Right lobe of liver (tissue), 6 donors: ENCODE data around the gene CRTC1. TPM values are rescaled to one million over a fixed set of nuclear protein-coding genes. Genes with fewer than 3 reads are reported as not detected.

Experiments used
- ATAC-seq, 4 donors: fragments of 200-7000 bp; cut with Tn5 transposase; one replicate each; pipeline ENCODE4 v1.9.1; 2020; ENCODE audit warnings: mild to moderate bottlenecking in 4 of 4, moderate library complexity in 4 of 4
- DNase-seq, 3 donors: peaks; one replicate each; pipeline ENCODE4 v3.0.0-alpha.2; 2020
- H3K27ac ChIP-seq, 3 donors: fragments of 200-600 bp; one replicate each; pipeline ENCODE4 v1.8.0; 2022
- H3K27me3 ChIP-seq, 2 donors: fragments of 200-600 bp; one replicate each; pipeline ENCODE4 v1.8.0; 2022
- H3K36me3 ChIP-seq, 4 donors: fragments of 200-600 bp; sonication (generic) in 1 of 4; one replicate each; pipeline versions ENCODE4 v1.5.1 to v1.8.0; 2017 to 2022; ENCODE audit warnings: control low read depth in 1 of 4
- H3K4me1 ChIP-seq, 4 donors: fragments of 200-600 bp; sonication (generic) in 1 of 4; one replicate each; pipeline versions ENCODE4 v1.5.1 to v1.8.0; 2017 to 2022; ENCODE audit warnings: control low read depth in 1 of 4
- H3K4me3 ChIP-seq, 3 donors: fragments of 200-600 bp; one replicate each; pipeline ENCODE4 v1.8.0; 2022
- H3K9me3 ChIP-seq, 4 donors: fragments of 200-600 bp; sonication (generic) in 1 of 4; one replicate each; pipeline versions ENCODE4 v1.5.1 to v1.8.0; 2017 to 2022; ENCODE audit warnings: control low read depth in 1 of 4
- CTCF ChIP-seq, 4 donors: fragments of 200-600 bp in 3 of 4; fragments of 450-650 bp in 1 of 4; IDR thresholded peaks; one replicate each; pipeline versions ENCODE4 v1.5.1 to v1.8.0; 2016 to 2022; ENCODE audit warnings: antibody characterized with exemption in 4 of 4, mild to moderate bottlenecking in 2 of 4
- POLR2A ChIP-seq: fragments of 450-650 bp; IDR thresholded peaks from one replicate; pipeline ENCODE4 v1.6.1; 2017; ENCODE audit warnings: antibody characterized with exemption, mild to moderate bottlenecking
- WGBS: methylation state at CpG from one replicate; pipeline ENCODE4 v1.1.6; 2018; ENCODE audit warnings: low coverage, low lambda C conversion rate; ENCODE audit not compliant: insufficient coverage; ENCODE audit errors: missing lambda C conversion rate; 5-methylcytosine and 5-hydroxymethylcytosine counted together
- intact Hi-C, 2 donors: fragments of 100-400 bp; cut with DNase I; formaldehyde crosslinking; loops; one replicate each; pipeline versions ENCODE4 v1.11.2 to v1.14.1; 2022
- total RNA-seq, 6 experiments: library from RNA; depleted of rRNA in 2 of 6; stranded (reverse); fragments of >200 nt in 2 of 6; fragmentation: NEBNext Ultra II Directional in 3 of 6; extraction: Animal tissue kit (Norgen Biotek cat#: 25700) in 3 of 6; gene quantifications; one replicate each; pipeline versions ENCODE4 v1.1.0 to v1.2.4, GENCODE V29; 2016 to 2023
- donor health status: DM: no; HTN: yes; CAD: no.
- donor health status: DM: no; HTN: no; CAD: no.
- donor health status: DM: no; HTN: no; CAD: no.
- donor health status: DM: no; HTN: yes; CAD: no.
- donor health status: DM: no; HTN: yes; CAD: no.

The CRTC1 gene
- total RNA-seq, 6 experiments from 2014 or later, result 1.7 to 7.2 (median 4.9) TPM

GRCh38 chr19:18776288-18776594 lies 92.8 kb downstream of the CRTC1 start:
- no peaks in the 10 kb centered on the region for H3K4me1 ChIP-seq
- H3K36me3 ChIP-seq, result no peaks in the 10 kb centered on the region
- intact Hi-C loops, result loop anchor here in 1 of 2 donors (5.0 kb wide), 1 partner anchor 81 kb away; no protein-coding TSS in a partner anchor
- H3K27me3 ChIP-seq, result no peaks in the 10 kb centered on the region
- no peak overlapping the region for H3K27ac ChIP-seq
- DNase-seq (no peak), ATAC-seq (peak in 2 of 4 donors; percentile 3 to 6)
- no peak for TF ChIP-seq CTCF (IDR thresholded peaks at IDR 0.05)
- no peak for TF ChIP-seq POLR2A
- no peak overlapping the region for H3K4me3 ChIP-seq
- no peaks in the 10 kb centered on the region for H3K9me3 ChIP-seq
- no CpG with 5 or more reads among the region's 8 CpGs for WGBS

GRCh38 chr19:18776736-18777135 lies 93.3 kb downstream of the CRTC1 start:
- H3K27me3 ChIP-seq, result no peaks in the 10 kb centered on the region
- ATAC-seq (peak in 1 of 4 donors; percentile 3), DNase-seq (no peak)
- H3K4me3 ChIP-seq, result no peak overlapping the region
- no peaks in the 10 kb centered on the region for H3K36me3 ChIP-seq
- intact Hi-C loops, result loop anchor here in 1 of 2 donors (5.0 kb wide), 1 partner anchor 81 kb away; no protein-coding TSS in a partner anchor
- TF ChIP-seq POLR2A, result no peak
- no peak for TF ChIP-seq CTCF (IDR thresholded peaks at IDR 0.05)
- H3K9me3 ChIP-seq, result no peaks in the 10 kb centered on the region
- no peak overlapping the region for H3K27ac ChIP-seq
- 53% methylated on average over 3 of the region's 12 CpGs for WGBS
- H3K4me1 ChIP-seq, result no peaks in the 10 kb centered on the region

- H3K4me3 ChIP-seq, result no peak overlapping the region
- H3K9me3 ChIP-seq, result no peaks in the 10 kb centered on the region
- H3K27me3 ChIP-seq, result no peaks in the 10 kb centered on the region
- DNase-seq, result no peak
- intact Hi-C loops, result loop anchor here in 1 of 2 donors (5.0 kb wide), 1 partner anchor 80 kb away; no protein-coding TSS in a partner anchor
- H3K27ac ChIP-seq, result no peak overlapping the region
- 81% methylated on average over 25 of the region's 71 CpGs for WGBS
- no peak for TF ChIP-seq CTCF (IDR thresholded peaks at IDR 0.05)
- no peak for TF ChIP-seq POLR2A
- no peaks in the 10 kb centered on the region for H3K36me3 ChIP-seq
- H3K4me1 ChIP-seq, result no peaks in the 10 kb centered on the region
- no peak for ATAC-seq
Measured at GRCh38 chr19:18777301-18778075, 94.0 kb downstream of the CRTC1 start.

- Histone ChIP-seq H3K27me3 (no peaks in the 10 kb centered on the region), H3K36me3 (no peaks in the 10 kb centered on the region), H3K4me3 (no peak overlapping the region), H3K27ac (no peak overlapping the region), H3K9me3 (no peaks in the 10 kb centered on the region), H3K4me1 (no peaks in the 10 kb centered on the region)
- ATAC-seq (no peak), DNase-seq (no peak)
- WGBS, result 58% methylated on average over 3 of the region's 11 CpGs
- TF ChIP-seq POLR2A (no peak), CTCF (IDR thresholded peaks at IDR 0.05) (no peak)
- intact Hi-C loops, result loop anchor here in 1 of 2 donors (5.0 kb wide), 1 partner anchor 79 kb away; no protein-coding TSS in a partner anchor
Measured at GRCh38 chr19:18778076-18778389, 94.6 kb downstream of the CRTC1 start.
